HL-60 (cell line): ENCODE results near the gene KRTAP5-2.
A peak's percentile ranks its signal among the peaks of the same experiment; 100 is the strongest.

Experiments used
- DNase-seq, 2 experiments: peaks; one replicate each; pipeline ENCODE4 v3.0.0-alpha.2; 2010 to 2020; ENCODE audit warnings: low read depth in 1 of 2, low spot score in 1 of 2
- H3K27ac ChIP-seq: fragments of 250-450 bp; sonication (Bioruptor Pico); replicated peaks from 2 replicates; pipeline ENCODE4 v1.5.1; 2020; ENCODE audit warnings: mild to moderate bottlenecking, moderate library complexity
- H3K27me3 ChIP-seq: fragments of 250-450 bp; sonication (Bioruptor Pico); 2 replicates; pipeline ENCODE4 v1.5.1; 2021; ENCODE audit warnings: mild to moderate bottlenecking, moderate library complexity; ENCODE audit not compliant: insufficient read depth, poor library complexity, severe bottlenecking
- H3K4me3 ChIP-seq: replicated peaks from 2 replicates; pipeline ENCODE4 v1.5.1; 2011; ENCODE audit warnings: mild to moderate bottlenecking, control low read depth, low read length; ENCODE audit not compliant: insufficient read depth
- GABPA ChIP-seq: IDR thresholded peaks from 2 replicates; pipeline ENCODE4 v1.6.1; 2012; ENCODE audit warnings: low read depth
- POLR2AphosphoS5 ChIP-seq: IDR thresholded peaks from 2 replicates; pipeline ENCODE4 v1.6.1; 2012; ENCODE audit warnings: low read depth
- SPI1 ChIP-seq: IDR thresholded peaks from 2 replicates; pipeline ENCODE4 v1.6.1; 2012; ENCODE audit warnings: low read depth, mild to moderate bottlenecking, borderline replicate concordance
- TF ChIP-seq, protein P1 (sequence below): IDR thresholded peaks from 2 replicates; pipeline ENCODE4 v1.6.1; 2012; ENCODE audit warnings: low read depth; ENCODE audit not compliant: insufficient replicate concordance
- TF ChIP-seq, protein P2 (sequence below): IDR thresholded peaks from one replicate; pipeline ENCODE4 v1.5.1; 2011; ENCODE audit warnings: low read length, control low read depth, inconsistent platforms; ENCODE audit not compliant: insufficient read depth

The KRTAP5-2 gene

DNA sequence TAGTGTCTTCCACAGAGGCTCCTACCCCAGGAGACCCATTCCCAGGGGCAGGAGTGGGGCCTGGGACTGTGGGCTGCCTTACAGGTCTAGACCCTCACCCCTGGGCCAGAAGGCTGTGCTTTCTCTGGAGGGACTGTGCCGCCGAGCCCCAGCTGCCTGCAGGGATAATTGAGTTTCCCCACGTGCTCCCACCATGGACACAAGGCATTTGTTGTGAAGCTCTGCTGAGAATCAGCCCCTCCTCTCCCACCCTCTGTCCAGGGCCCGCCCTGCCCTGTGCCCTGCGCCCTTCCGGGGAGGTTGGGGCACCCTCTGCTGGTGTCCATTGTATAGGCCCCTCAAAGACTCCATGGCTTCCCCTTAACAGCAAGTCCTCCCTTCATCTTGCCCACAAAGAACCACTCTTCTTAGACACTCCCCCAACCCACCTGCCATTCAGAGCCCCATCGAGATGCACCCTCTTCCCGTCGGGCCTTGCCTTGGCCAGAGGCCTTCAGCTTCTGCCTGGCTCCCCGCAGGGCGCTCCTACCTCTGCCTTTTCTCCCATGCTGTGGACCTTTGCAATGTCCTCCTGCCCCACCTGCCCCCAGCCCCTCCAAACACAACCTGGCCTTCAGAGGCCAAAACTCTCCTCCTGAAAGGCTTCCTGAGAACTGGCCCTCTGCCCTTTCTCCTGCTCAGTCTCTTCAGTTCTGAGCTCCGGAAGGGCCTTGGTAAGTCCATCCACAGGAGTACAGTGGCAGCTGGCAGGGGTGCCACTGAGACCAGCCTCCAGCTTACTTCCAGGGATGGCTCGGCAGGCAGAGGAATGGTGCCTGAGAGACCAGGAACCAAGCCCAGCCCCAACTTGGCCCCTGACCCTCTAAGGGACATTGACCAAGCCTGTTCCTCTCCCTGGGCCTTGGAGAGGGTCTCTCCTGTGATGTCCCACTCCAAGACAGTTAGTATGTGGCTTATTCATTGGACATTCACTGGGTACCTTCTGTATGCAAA is 48.5 kb downstream of the KRTAP5-2 start:
- no peak overlapping the region for H3K4me3 ChIP-seq
- no peak for TF ChIP-seq POLR2AphosphoS5
- TF ChIP-seq, protein P1, sequence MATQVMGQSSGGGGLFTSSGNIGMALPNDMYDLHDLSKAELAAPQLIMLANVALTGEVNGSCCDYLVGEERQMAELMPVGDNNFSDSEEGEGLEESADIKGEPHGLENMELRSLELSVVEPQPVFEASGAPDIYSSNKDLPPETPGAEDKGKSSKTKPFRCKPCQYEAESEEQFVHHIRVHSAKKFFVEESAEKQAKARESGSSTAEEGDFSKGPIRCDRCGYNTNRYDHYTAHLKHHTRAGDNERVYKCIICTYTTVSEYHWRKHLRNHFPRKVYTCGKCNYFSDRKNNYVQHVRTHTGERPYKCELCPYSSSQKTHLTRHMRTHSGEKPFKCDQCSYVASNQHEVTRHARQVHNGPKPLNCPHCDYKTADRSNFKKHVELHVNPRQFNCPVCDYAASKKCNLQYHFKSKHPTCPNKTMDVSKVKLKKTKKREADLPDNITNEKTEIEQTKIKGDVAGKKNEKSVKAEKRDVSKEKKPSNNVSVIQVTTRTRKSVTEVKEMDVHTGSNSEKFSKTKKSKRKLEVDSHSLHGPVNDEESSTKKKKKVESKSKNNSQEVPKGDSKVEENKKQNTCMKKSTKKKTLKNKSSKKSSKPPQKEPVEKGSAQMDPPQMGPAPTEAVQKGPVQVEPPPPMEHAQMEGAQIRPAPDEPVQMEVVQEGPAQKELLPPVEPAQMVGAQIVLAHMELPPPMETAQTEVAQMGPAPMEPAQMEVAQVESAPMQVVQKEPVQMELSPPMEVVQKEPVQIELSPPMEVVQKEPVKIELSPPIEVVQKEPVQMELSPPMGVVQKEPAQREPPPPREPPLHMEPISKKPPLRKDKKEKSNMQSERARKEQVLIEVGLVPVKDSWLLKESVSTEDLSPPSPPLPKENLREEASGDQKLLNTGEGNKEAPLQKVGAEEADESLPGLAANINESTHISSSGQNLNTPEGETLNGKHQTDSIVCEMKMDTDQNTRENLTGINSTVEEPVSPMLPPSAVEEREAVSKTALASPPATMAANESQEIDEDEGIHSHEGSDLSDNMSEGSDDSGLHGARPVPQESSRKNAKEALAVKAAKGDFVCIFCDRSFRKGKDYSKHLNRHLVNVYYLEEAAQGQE = no peak
- no peak for TF ChIP-seq SPI1
- H3K27ac ChIP-seq = no peak overlapping the region
- H3K27me3 ChIP-seq = peaks cover 38% of the 10 kb centered on the region
- no peak for DNase-seq

DNA sequence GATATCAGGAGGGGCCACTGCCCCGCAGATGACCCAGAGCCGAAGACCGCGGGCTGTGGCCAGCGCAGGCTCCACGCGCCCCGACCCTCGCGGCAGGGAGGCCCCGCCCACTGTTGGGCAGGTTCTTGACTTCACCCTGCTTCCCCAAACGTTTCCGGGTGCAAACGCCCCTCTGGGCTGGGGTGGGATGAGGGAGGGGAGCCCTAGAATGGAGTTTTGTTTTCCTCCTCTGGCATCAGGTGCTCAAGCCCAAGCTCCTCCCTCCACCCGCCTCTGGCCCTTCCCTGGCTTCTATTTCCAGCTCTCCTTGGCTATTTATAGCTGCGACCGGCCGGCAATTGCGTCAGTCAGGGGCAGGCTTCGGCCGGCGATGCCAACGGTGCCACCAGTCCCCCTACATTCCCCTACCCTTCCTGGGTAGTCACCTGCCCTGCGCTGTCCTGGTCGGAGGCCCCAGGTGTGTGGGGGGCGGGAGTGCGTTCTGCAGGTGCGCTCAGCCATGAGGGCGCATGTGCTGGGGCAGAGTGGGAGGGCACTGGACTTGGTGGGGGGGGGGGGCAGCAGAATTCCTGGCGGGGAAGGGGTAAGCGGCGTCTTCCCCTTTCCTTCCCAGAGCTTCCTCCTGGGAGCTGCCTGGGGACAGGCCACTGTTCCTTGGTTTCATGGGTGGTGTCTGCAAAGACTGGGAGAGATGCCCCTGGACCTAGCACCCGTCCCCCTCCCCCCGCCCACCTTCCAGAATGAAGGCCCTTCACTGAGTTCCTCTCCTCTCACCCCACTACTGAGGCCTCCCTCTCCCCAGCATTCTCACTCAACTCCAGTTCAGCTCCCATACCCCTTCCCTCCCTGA is 49.6 kb downstream of the KRTAP5-2 start:
- TF ChIP-seq, protein P2, sequence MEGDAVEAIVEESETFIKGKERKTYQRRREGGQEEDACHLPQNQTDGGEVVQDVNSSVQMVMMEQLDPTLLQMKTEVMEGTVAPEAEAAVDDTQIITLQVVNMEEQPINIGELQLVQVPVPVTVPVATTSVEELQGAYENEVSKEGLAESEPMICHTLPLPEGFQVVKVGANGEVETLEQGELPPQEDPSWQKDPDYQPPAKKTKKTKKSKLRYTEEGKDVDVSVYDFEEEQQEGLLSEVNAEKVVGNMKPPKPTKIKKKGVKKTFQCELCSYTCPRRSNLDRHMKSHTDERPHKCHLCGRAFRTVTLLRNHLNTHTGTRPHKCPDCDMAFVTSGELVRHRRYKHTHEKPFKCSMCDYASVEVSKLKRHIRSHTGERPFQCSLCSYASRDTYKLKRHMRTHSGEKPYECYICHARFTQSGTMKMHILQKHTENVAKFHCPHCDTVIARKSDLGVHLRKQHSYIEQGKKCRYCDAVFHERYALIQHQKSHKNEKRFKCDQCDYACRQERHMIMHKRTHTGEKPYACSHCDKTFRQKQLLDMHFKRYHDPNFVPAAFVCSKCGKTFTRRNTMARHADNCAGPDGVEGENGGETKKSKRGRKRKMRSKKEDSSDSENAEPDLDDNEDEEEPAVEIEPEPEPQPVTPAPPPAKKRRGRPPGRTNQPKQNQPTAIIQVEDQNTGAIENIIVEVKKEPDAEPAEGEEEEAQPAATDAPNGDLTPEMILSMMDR = no peak
- TF ChIP-seq POLR2AphosphoS5 = no peak
- no peak for TF ChIP-seq SPI1
- no peak for TF ChIP-seq GABPA
- TF ChIP-seq, protein P1 = no peak
- DNase-seq = peak in 1 of 2 experiments; percentile 38
- H3K27me3 ChIP-seq = peaks cover 42% of the 10 kb centered on the region
- peak overlapping the region; percentile 20 for H3K4me3 ChIP-seq
- no peak overlapping the region for H3K27ac ChIP-seq

GRCh38 chr11:1547467-1548098 is 50.5 kb downstream of the KRTAP5-2 start:
- no peak for DNase-seq
- Histone ChIP-seq H3K27me3 (peaks cover 44% of the 10 kb centered on the region), H3K27ac (no peak overlapping the region), H3K4me3 (no peak overlapping the region)
- no peak for TF ChIP-seq SPI1
- TF ChIP-seq, protein P2 = no peak
- TF ChIP-seq POLR2AphosphoS5 = no peak
- no peak for TF ChIP-seq GABPA
- TF ChIP-seq, protein P1 = no peak
